SK-N-MC (cell line): ENCODE results near the gene RGL2.

ENCODE experiments used
- EZH2 ChIP-seq: fragments of 200-600 bp; sonication (generic); IDR thresholded peaks from one replicate; pipeline ENCODE4 v1.6.1; 2017; ENCODE audit warnings: antibody characterized with exemption
- POLR2AphosphoS5 ChIP-seq: IDR thresholded peaks from 2 replicates; pipeline ENCODE4 v1.6.1; 2012; ENCODE audit warnings: mild to moderate bottlenecking, low read depth, low read length, borderline replicate concordance

GRCh38 chr6:33296797-33297405, 1.8 kb downstream of the RGL2 start:
- no peak for TF ChIP-seq EZH2
- no peak for TF ChIP-seq POLR2AphosphoS5
